Epithelial cell of esophagus (primary cell): ENCODE data around the gene RAP1GAP2.
A peak's percentile ranks its signal among the peaks of the same experiment; 100 is the strongest.

Source experiments
- DNase-seq: peaks from one replicate; pipeline ENCODE4 v3.0.0; 2010; ENCODE audit warnings: low read depth
- H3K4me3 ChIP-seq: 2 replicates; pipeline ENCODE4 v1.5.1; 2011; ENCODE audit warnings: mild to moderate bottlenecking, low read length, control low read depth
- CTCF ChIP-seq: IDR thresholded peaks from 2 replicates; pipeline ENCODE4 v1.5.1; 2011; ENCODE audit warnings: low read depth, mild to moderate bottlenecking, low read length, control low read depth, inconsistent platforms; ENCODE audit not compliant: insufficient read depth; ENCODE audit errors: missing control alignments

Gene RAP1GAP2

GRCh38 chr17:2825253-2825970 is 29.2 kb downstream of the RAP1GAP2 start:
- no peak for TF ChIP-seq CTCF
- H3K4me3 ChIP-seq, result no peak overlapping the region
- DNase-seq, result no peak

- peak; percentile 55 for DNase-seq
- TF ChIP-seq CTCF, result peak; percentile 87
- no peak overlapping the region for H3K4me3 ChIP-seq
Observed at GRCh38 chr17:2828397-2829038, 32.3 kb downstream of the RAP1GAP2 start.

- no peak for DNase-seq
- no peak for TF ChIP-seq CTCF
- H3K4me3 ChIP-seq, result no peak overlapping the region
Observed at GRCh38 chr17:2830678-2831077, 34.4 kb downstream of the RAP1GAP2 start.

GRCh38 chr17:2835780-2836179 is 39.5 kb downstream of the RAP1GAP2 start:
- no peak for DNase-seq
- H3K4me3 ChIP-seq, result no peak overlapping the region
- TF ChIP-seq CTCF, result no peak

GRCh38 chr17:2837147-2837561 is 40.9 kb downstream of the RAP1GAP2 start:
- no peak overlapping the region for H3K4me3 ChIP-seq
- no peak for DNase-seq
- TF ChIP-seq CTCF, result no peak

GRCh38 chr17:2841606-2842005 is 45.4 kb downstream of the RAP1GAP2 start:
- no peak for TF ChIP-seq CTCF
- no peak overlapping the region for H3K4me3 ChIP-seq
- DNase-seq, result peak; percentile 34
